HG02763 (cell line): ENCODE measurements around the gene HOXB6.

Experiments
- ATAC-seq: cut with Tn5 transposase; IDR thresholded peaks from one replicate; pipeline ENCODE4 v1.9.1; 2021; ENCODE audit warnings: mild to moderate bottlenecking, moderate library complexity; ENCODE audit not compliant: unreplicated experiment

Gene HOXB6

GRCh38 chr17:48604770-48605329 is at the start of gene HOXB6:
HOXB6 (minus strand) TSS chr17:48604986; CDS start chr17:48598150, 6,836 bp downstream.
- no peak for ATAC-seq

DNA sequence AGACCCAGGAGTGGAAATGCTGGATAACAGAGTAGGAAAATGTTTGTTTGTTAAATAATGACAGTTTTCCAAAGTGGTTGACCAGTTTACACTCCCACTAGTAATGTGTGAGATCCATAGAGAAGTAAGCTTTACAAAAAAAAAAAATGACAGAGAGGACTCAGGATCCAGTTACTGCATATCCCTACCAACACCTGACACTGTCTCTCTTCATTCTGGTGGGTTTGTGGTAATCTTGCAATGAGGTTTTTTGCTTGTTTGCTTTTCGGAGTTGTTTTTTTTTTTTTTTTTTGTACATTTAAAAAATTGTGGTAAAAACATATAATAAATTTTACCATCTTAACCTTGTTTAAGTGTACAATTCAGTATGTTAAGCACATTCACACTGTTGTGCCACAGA is 45.0 kb upstream of the HOXB6 start:
- ATAC-seq: no peak

GRCh38 chr17:48647963-48648245 is 43.1 kb upstream of the HOXB6 start:
- no peak for ATAC-seq

GRCh38 chr17:48647103-48647962 is 42.5 kb upstream of the HOXB6 start:
- no peak for ATAC-seq

- no peak for ATAC-seq
Observed at GRCh38 chr17:48646183-48647102, 41.7 kb upstream of the HOXB6 start.

GRCh38 chr17:48645639-48646182 is 40.9 kb upstream of the HOXB6 start:
- ATAC-seq: no peak

DNA sequence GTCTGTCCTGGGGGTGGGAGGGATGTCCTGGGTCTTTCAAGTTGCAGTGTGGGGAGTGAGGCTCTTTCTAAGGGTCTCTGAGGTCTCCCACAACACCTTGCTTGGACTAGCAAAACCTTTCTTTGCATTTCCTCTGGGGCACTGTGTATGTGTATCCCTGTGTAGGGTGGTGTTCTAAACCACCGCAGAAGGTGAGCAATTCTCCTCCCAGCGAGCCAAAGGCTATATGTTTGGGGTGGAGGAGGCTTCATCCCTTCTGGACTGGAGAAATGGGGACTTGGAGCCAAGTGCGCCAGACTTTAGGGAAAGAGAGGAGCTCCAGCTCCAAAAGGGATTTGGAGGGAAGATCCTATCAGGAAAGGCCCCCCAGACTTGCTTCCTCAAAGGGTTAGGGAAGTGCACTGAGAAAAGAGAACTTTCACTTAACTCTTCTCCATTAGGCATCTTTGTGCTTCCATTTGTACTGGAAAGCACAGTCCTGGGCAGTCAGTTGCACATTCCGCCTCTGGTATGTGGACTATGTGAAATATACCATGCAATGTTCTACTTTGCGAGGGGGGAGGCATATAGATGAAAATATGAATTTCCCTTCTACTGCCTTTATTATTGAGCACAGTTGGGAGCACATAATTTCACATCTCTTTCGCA is 40.2 kb upstream of the HOXB6 start:
- ATAC-seq: no peak

- ATAC-seq: no peak
Observed at GRCh38 chr17:48644159-48644558, 39.4 kb upstream of the HOXB6 start.

GRCh38 chr17:48643697-48644012 is 38.9 kb upstream of the HOXB6 start:
- ATAC-seq: no peak

DNA sequence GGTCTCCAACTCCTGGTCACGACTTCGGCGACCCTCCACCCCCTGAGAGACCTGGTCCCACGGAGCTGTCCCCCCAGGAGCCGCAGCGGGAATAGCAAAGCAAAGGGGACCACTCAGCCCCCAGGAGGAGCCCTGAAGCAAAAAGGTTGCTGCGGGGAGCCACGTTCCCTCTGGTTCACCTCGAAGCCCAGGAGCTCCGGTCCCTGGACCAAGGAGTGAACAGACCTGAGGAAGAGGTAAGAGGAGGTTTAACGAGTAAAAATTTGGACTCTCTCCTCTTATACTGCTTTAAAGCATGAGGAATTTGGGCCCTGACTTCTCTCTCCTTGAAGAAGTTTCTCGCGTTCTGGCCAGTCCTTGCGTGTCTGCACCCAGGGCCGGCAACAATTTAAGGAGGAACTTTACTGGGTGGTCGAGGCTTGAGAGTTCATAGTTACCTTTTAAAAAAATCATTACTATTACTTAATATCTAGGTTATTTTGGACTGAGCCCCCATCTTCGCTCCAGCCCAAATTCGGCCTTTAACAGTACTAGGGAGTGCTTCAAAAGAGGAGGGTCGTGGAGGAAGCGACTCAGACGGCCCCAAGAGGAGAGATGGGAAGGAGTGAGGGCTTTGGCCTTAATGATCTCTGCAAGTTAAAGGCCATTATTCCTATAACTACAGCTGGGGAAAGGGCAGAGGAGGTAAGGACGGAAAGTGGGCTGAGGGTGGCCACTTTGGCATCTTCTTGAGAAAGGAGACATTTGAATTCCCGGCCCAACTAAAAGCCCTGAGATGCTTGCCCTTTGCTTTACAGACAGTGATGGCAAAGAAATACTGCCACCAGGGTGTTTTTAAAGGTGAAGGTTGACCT is 38.3 kb upstream of the HOXB6 start:
- no peak for ATAC-seq

GRCh38 chr17:48642059-48642842 is 37.5 kb upstream of the HOXB6 start:
- ATAC-seq: no peak

- no peak for ATAC-seq
Observed at GRCh38 chr17:48641541-48642058, 36.8 kb upstream of the HOXB6 start.

- no peak for ATAC-seq
Observed at GRCh38 chr17:48640858-48641180, 36.0 kb upstream of the HOXB6 start.

DNA sequence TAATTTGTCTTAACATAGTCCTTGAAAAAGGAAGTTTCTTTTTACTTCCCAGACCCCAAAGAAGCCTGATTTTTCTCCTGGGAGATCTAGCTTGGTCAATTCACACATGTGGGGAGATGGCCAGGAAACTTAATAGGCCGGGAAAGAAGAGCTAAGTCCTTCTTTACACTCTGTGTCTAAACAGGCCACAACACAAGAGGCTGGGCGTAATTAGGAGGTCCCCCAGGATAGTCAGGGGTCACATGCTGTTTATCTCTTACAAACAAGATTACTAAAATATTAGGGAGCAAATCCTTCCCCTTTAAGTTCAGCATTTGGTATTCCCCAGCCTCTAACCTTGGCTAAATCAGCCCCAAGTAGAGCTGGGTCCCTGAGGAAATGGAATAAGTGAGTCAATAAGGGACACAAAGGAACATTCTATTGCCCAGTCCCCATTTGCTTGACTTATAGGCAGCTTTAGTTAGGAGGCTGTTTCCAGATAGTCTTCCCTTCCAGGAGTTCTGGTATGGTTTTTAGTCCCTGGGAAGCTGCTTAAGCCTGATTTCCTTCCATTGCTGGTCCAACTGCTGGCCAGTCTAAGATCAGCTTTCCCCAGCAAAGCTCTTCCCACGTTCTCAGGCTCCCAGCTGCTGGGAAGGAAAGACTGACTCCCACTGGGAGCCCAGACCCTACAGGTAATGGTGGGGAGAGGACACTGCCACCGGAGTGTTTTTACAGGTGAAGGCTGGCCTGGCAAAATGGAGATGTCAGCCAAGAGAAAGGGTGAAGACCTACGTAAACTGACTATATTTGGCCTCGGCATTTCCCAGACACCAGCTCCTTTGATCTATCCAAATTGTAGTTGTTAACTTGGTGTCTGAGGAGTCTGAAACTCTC is 35.4 kb upstream of the HOXB6 start:
- ATAC-seq: no peak

DNA sequence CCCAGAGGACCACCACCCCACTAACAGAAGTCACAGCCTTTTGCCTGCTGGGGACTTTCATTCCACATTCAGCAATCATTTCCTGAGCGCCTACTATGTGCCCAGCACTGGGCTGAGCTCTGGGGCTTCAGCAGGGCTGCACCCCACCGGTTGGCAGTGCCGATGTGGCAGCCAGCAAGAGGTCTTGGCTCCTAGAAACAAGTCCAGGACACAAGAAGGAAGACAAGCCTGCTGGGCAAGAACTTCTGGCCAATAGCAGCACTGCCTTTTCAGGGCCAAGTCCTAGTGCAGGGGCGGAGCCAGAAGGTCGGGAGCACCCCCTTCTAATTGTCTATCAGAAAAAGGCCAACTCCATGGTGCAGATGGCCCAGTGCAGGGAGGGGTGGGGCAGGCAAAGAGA is 34.4 kb upstream of the HOXB6 start:
- ATAC-seq: no peak

- ATAC-seq: no peak
Observed at GRCh38 chr17:48637323-48638260, 32.8 kb upstream of the HOXB6 start.
